Endothelial cell of umbilical vein (primary cell): ENCODE results near the gene CLCN5. TPM values are rescaled to one million over a fixed set of nuclear protein-coding genes. Genes with fewer than 3 reads are reported as not detected.

Experiments used
- BruUV-seq: library from RNA; stranded (reverse); fragments of 400-500 nt; replicated peaks from 2 replicates; lab custom pipeline; 2021; lab: Mats Ljungman, UMichigan
- CTCF ChIA-PET: fragments of 300-600, 350-600 bp; sonication (Branson Sonifier 250); formaldehyde crosslinking; loops from one replicate; lab custom pipeline; 2021; ENCODE audit warnings: antibody characterized with exemption, inconsistent platforms; lab: Charles Lee
- POLR2A ChIA-PET: fragments of 300-600, 350-600 bp; sonication (Branson Sonifier 250); formaldehyde crosslinking; loops from one replicate; lab custom pipeline; 2021; ENCODE audit warnings: antibody characterized with exemption, inconsistent platforms; lab: Charles Lee
- DNase-seq: peaks from one replicate; pipeline ENCODE4 v3.0.0-alpha.2; 2011; ENCODE audit warnings: low read depth, low spot score
- FAIRE-seq: peaks from 2 replicates; lab custom pipeline; 2011; peaks lifted over from hg19 to GRCh38; lab: Jason Lieb, UNC
- H2AFZ ChIP-seq: 2 replicates; pipeline ENCODE4 v1.6.0; 2012; ENCODE audit warnings: low read depth, low read length, control low read depth, inconsistent platforms
- H3K27ac ChIP-seq: 2 replicates; pipeline ENCODE4 v1.5.1; 2011; ENCODE audit warnings: low read depth, mild to moderate bottlenecking, control low read depth, low read length, moderate library complexity; ENCODE audit not compliant: insufficient read depth
- H3K27me3 ChIP-seq, 2 experiments: 2 replicates each; pipeline versions ENCODE4 v1.6.0 to v1.6.1; 2011; ENCODE audit warnings: low read length in 2 of 2, mixed read lengths in 1 of 2; ENCODE audit not compliant: control insufficient read depth in 2 of 2, insufficient read depth in 2 of 2
- H3K36me3 ChIP-seq, 2 experiments: 2 replicates in 1 of 2; 3 replicates in 1 of 2; pipeline ENCODE4 v1.5.1; 2011; ENCODE audit warnings: low read length in 2 of 2, mild to moderate bottlenecking in 1 of 2, moderate library complexity in 1 of 2; ENCODE audit not compliant: control insufficient read depth in 2 of 2, insufficient read depth in 2 of 2; ENCODE audit errors: extremely low read depth in 1 of 2
- H3K4me1 ChIP-seq: 3 replicates; pipeline ENCODE4 v1.5.1; 2011; ENCODE audit warnings: mild to moderate bottlenecking, low read length; ENCODE audit not compliant: control insufficient read depth, insufficient read depth; ENCODE audit errors: extremely low read depth
- H3K4me2 ChIP-seq: 2 replicates; pipeline ENCODE4 v1.6.1; 2011; ENCODE audit warnings: low read length, control low read depth, mixed read lengths; ENCODE audit not compliant: insufficient read depth
- H3K4me3 ChIP-seq, 3 experiments: fragments of 200-600 bp in 1 of 3; sonication (generic), shearing (Covaris generic) in 1 of 3; replicated peaks in 1 of 3; 2 replicates each; pipeline ENCODE4 v1.5.1; 2011 to 2016; ENCODE audit warnings: control low read depth in 3 of 3, low read length in 3 of 3, mild to moderate bottlenecking in 2 of 3, inconsistent platforms in 1 of 3, low read depth in 1 of 3, moderate library complexity in 1 of 3; ENCODE audit not compliant: insufficient read depth in 1 of 3
- H3K79me2 ChIP-seq: 2 replicates; pipeline ENCODE4 v1.6.0; 2012; ENCODE audit warnings: low read length, inconsistent platforms; ENCODE audit not compliant: control insufficient read depth, insufficient read depth
- H3K9ac ChIP-seq: replicated peaks from 2 replicates; pipeline ENCODE3; 2011; ENCODE audit warnings: low read length, control low read depth; ENCODE audit not compliant: insufficient read depth; ENCODE audit errors: extremely low read depth
- H3K9me1 ChIP-seq: replicated peaks from 3 replicates; pipeline ENCODE4 v1.6.0; 2011; ENCODE audit warnings: mild to moderate bottlenecking, low read length; ENCODE audit not compliant: control insufficient read depth, insufficient read depth; ENCODE audit errors: extremely low read depth
- H3K9me3 ChIP-seq: replicated peaks from 2 replicates; pipeline ENCODE4 v1.5.1; 2012; ENCODE audit warnings: low read length, inconsistent platforms; ENCODE audit not compliant: control insufficient read depth, insufficient read depth
- H4K20me1 ChIP-seq: replicated peaks from 2 replicates; pipeline ENCODE3; 2011; ENCODE audit warnings: mild to moderate bottlenecking, low read length; ENCODE audit not compliant: control insufficient read depth, insufficient read depth; ENCODE audit errors: extremely low read depth
- EZH2 ChIP-seq: IDR thresholded peaks from 2 replicates; pipeline ENCODE4 v1.6.1; 2012; ENCODE audit warnings: borderline replicate concordance, low read depth, mild to moderate bottlenecking, moderate library complexity, low read length, inconsistent platforms; ENCODE audit not compliant: severe bottlenecking
- FOS ChIP-seq: IDR thresholded peaks from 2 replicates; pipeline ENCODE4 v1.6.1; 2011; ENCODE audit warnings: mild to moderate bottlenecking, low read length, moderate library complexity, borderline replicate concordance; ENCODE audit not compliant: insufficient read depth
- GATA2 ChIP-seq: IDR thresholded peaks from 2 replicates; pipeline ENCODE4 v1.7.0; 2011; ENCODE audit warnings: low read depth, mild to moderate bottlenecking, moderate library complexity, mixed read lengths, low read length; ENCODE audit not compliant: insufficient read length, insufficient read depth
- JUN ChIP-seq: IDR thresholded peaks from 2 replicates; pipeline ENCODE4 v1.6.1; 2011; ENCODE audit warnings: borderline replicate concordance, low read depth; ENCODE audit not compliant: insufficient read length, insufficient read depth
- MAX ChIP-seq: IDR thresholded peaks from 2 replicates; pipeline ENCODE4 v1.6.1; 2011; ENCODE audit not compliant: insufficient read depth, insufficient read length
- MYC ChIP-seq: IDR thresholded peaks from one replicate; pipeline ENCODE4 v1.6.1; 2011; ENCODE audit warnings: mild to moderate bottlenecking, low read depth, low read length
- POLR2A ChIP-seq: IDR thresholded peaks from 2 replicates; pipeline ENCODE4 v1.6.1; 2012; ENCODE audit warnings: low read depth, mild to moderate bottlenecking, control low read depth, low read length
- POLR2AphosphoS5 ChIP-seq: IDR thresholded peaks from 2 replicates; pipeline ENCODE4 v1.6.1; 2012; ENCODE audit warnings: low read depth, mild to moderate bottlenecking, control low read depth, low read length, moderate library complexity; ENCODE audit not compliant: insufficient read depth
- dilution Hi-C: fragments of 300-500 bp; cut with MboI; formaldehyde crosslinking; loops from one replicate; pipeline ENCODE4 v1.15.0; 2019; ENCODE audit warnings: low sequenced_read_pairs; ENCODE audit not compliant: extremely low pct_ligation_motif_present
- intact Hi-C: fragments of 100-400 bp; cut with micrococcal nuclease; formaldehyde crosslinking; loops from one replicate; pipeline ENCODE4 v1.10.0; 2022
- polyA plus RNA-seq, 4 experiments: library from polyadenylated mRNA; depleted of rRNA in 3 of 4; stranded (reverse) in 3 of 4; unstranded in 1 of 4; fragments of >200 nt; gene quantifications; 2 replicates each; pipeline versions ENCODE4 v1.2.1 to v1.2.3, GENCODE V29; 2011 to 2012; ENCODE audit warnings: missing spikeins in 1 of 4
- total RNA-seq: library from RNA; stranded (reverse); gene quantifications from 2 replicates; pipeline ENCODE4 v1.2.3, GENCODE V29; 2021
- TF ChIP-seq, protein P1 (sequence below), 2 donors: IDR thresholded peaks; 1 replicate in 1 of 2; 2 replicates in 1 of 2; pipeline ENCODE4 v1.5.1; 2011; ENCODE audit warnings: low read length in 2 of 2, mild to moderate bottlenecking in 2 of 2, moderate library complexity in 2 of 2, control low read depth in 1 of 2, inconsistent platforms in 1 of 2, low read depth in 1 of 2; ENCODE audit not compliant: insufficient read depth in 1 of 2; ENCODE audit errors: extremely low read depth in 1 of 2

Gene CLCN5
- total and polyA plus RNA-seq, 2 donors (not counting 3 experiments of a cell fraction or from before 2014, with no cell fraction given): 3.1 to 12.9 TPM

DNA sequence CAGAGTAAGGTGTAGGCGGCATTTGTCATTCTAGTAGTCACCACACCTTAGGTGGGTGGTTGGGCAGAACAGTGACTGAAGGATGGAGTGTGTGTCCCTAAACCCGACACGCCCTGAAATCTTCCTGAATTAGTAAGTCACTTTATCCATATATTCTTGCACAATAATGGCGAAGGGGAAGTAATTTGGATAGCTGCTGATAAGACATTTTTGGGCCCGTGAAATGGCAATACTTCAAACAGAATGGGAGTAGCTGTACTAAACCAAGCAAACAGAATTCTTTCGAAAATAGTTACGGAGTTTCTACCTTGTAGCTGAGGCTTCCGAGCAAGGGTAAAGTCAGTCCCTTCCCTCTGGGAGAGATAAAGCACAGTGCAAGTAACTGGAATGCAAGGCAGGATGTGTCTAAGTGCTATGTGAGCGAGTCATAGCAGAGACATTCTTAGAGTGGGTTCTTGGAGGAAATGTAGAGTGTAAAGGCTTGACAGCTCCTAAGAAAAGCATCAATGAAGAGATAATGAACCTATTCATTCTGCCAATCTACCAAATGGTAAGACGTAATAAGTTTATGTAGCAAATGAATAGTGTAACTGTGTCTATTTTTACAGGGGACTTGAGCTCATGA lies 72.8 kb downstream of the CLCN5 start:
- intact Hi-C loops: no loop called here
- H3K9ac ChIP-seq: no peak overlapping the region
- no peaks in the 10 kb centered on the region for H3K27me3 ChIP-seq
- no peaks in the 10 kb centered on the region for H4K20me1 ChIP-seq
- H3K4me2 ChIP-seq: no peak overlapping the region
- CTCF ChIA-PET: no interaction called here
- TF ChIP-seq GATA2 (no peak), EZH2 (no peak), FOS (no peak), POLR2AphosphoS5 (no peak), JUN (no peak), POLR2A (no peak), MYC (no peak), MAX (no peak)
- TF ChIP-seq, protein P1, sequence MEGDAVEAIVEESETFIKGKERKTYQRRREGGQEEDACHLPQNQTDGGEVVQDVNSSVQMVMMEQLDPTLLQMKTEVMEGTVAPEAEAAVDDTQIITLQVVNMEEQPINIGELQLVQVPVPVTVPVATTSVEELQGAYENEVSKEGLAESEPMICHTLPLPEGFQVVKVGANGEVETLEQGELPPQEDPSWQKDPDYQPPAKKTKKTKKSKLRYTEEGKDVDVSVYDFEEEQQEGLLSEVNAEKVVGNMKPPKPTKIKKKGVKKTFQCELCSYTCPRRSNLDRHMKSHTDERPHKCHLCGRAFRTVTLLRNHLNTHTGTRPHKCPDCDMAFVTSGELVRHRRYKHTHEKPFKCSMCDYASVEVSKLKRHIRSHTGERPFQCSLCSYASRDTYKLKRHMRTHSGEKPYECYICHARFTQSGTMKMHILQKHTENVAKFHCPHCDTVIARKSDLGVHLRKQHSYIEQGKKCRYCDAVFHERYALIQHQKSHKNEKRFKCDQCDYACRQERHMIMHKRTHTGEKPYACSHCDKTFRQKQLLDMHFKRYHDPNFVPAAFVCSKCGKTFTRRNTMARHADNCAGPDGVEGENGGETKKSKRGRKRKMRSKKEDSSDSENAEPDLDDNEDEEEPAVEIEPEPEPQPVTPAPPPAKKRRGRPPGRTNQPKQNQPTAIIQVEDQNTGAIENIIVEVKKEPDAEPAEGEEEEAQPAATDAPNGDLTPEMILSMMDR (IDR thresholded peaks at IDR 0.05; ENCODE audit: extremely low read depth in 1 of 2, insufficient read depth in 1 of 2, low read depth in 1 of 2, low read length in 2 of 2): no peak
- no TSS peak for BruUV-seq
- H3K4me3 ChIP-seq: no peak overlapping the region
- no peaks in the 10 kb centered on the region for H3K9me1 ChIP-seq
- no peak overlapping the region for H3K27ac ChIP-seq
- no peaks in the 10 kb centered on the region for H3K79me2 ChIP-seq
- POLR2A ChIA-PET: no interaction called here
- dilution Hi-C loops: no loop called here
- no peak overlapping the region for H2AFZ ChIP-seq
- FAIRE-seq (peak; percentile 46), DNase-seq (peak; percentile 10)
- H3K9me3 ChIP-seq: no peaks in the 10 kb centered on the region
- no peaks in the 10 kb centered on the region for H3K4me1 ChIP-seq
- H3K36me3 ChIP-seq: no peaks in the 10 kb centered on the region
